HEK293T (cell line): ENCODE data around the gene STK16.

Experiments used
- ARNT ChIP-seq: fragments of 450-650 bp; IDR thresholded peaks from 2 replicates; pipeline ENCODE4 v1.6.1; 2017; ENCODE audit warnings: mild to moderate bottlenecking
- BHLHE40 ChIP-seq: fragments of 450-650 bp; IDR thresholded peaks from 2 replicates; pipeline ENCODE4 v1.6.1; 2016; ENCODE audit warnings: mild to moderate bottlenecking, moderate library complexity, borderline replicate concordance
- FOXA1 ChIP-seq: fragments of 450-650 bp; IDR thresholded peaks from 2 replicates; pipeline ENCODE4 v1.6.1; 2016; ENCODE audit warnings: mild to moderate bottlenecking
- FOXM1 ChIP-seq: fragments of 450-650 bp; IDR thresholded peaks from 2 replicates; pipeline ENCODE4 v1.6.1; 2017; ENCODE audit warnings: mild to moderate bottlenecking, borderline replicate concordance
- HDGF ChIP-seq: fragments of 450-650 bp; IDR thresholded peaks from 2 replicates; pipeline ENCODE4 v1.6.1; 2017; ENCODE audit warnings: antibody characterized with exemption, borderline replicate concordance
- L3MBTL2 ChIP-seq: fragments of 450-650 bp; conservative IDR thresholded peaks from 2 replicates; pipeline ENCODE4 v1.6.1; 2016; ENCODE audit warnings: mild to moderate bottlenecking
- NFRKB ChIP-seq: fragments of 450-650 bp; IDR thresholded peaks from 2 replicates; pipeline ENCODE4 v1.6.1; 2016; ENCODE audit warnings: mild to moderate bottlenecking, moderate library complexity
- SP1 ChIP-seq: fragments of 450-650 bp; IDR thresholded peaks from 2 replicates; pipeline ENCODE4 v1.6.1; 2017
- SUZ12 ChIP-seq: fragments of 450-650 bp; IDR thresholded peaks from 2 replicates; pipeline ENCODE4 v1.6.1; 2016; ENCODE audit warnings: mild to moderate bottlenecking

DNA sequence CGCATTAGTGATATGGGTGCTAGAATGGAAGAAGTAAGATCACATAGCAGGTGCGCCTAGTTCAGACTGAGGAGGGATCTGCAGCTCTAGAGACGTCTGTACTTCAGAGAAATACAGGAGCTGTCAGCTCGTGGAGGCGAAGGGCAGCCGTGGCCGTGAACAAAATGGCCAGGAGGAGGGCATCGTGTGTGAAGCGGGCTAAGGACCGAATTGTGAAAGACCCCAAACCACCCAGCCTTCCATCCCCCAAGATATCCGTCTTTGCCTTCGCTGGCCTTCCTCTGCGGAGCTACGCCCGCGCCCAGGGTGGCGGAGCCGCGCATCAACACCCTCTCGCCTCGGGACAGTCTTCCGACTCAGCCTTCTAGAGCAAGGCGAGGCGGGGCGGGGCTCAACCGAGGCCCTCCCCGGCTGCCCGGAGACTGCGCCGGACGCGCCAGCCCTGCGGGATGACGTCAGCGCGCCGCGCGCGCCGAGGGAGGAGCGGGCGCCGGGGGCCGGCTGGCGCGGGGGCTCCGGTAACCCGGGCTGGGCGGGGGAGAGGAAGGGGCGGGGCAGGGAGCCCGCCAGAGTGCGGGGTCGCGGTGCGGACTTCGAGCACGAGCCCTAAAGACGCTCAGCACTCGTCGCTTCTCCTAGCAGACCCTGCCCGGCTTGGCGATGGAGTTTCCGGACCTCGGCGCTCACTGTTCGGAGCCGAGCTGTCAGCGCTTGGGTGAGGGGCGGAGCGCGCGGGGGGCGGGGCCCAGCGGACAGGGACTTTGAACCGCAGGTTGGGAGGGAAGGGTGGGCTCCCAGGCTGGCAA is 38.7 kb upstream of the STK16 start, which contains the start of gene ZFAND2B:
- no peak for TF ChIP-seq SUZ12
- TF ChIP-seq FOXM1, result no peak
- TF ChIP-seq NFRKB, result no peak
- no peak for TF ChIP-seq SP1
- TF ChIP-seq FOXA1, result no peak
- 0 out of 2 replicates have a peak, but pooled peaks have one; percentile 46 for TF ChIP-seq HDGF
- TF ChIP-seq ARNT, result no peak
- TF ChIP-seq L3MBTL2, result peak; percentile 65
- no peak for TF ChIP-seq BHLHE40
